GM21360 (cell line): ENCODE measurements around the gene DBNL.

Experiments
- ATAC-seq: cut with Tn5 transposase; IDR thresholded peaks from one replicate; pipeline ENCODE4 v1.9.1; 2021; ENCODE audit warnings: mild to moderate bottlenecking, moderate library complexity; ENCODE audit not compliant: unreplicated experiment

DBNL gene

GRCh38 chr7:44108768-44109750 lies 64.6 kb downstream of the DBNL start:
- ATAC-seq: no peak

- no peak for ATAC-seq
Observed at GRCh38 chr7:44109991-44110390, 65.5 kb downstream of the DBNL start.

- no peak for ATAC-seq
Observed at GRCh38 chr7:44110719-44111635, 66.5 kb downstream of the DBNL start.
